Peyer's patch (tissue), 4 donors: ENCODE measurements around the gene DPP3. TPM values are rescaled to one million over a fixed set of nuclear protein-coding genes. Genes with fewer than 3 reads are reported as not detected.
"Not testable (repeated sequence)": the region's sequence is repeated elsewhere in the genome, so short reads cannot be mapped to it uniquely, and the experiment has no call there.

Source experiments
- DNase-seq, 3 donors: peaks; one replicate each; pipeline ENCODE4 v3.0.0-alpha.2; 2017 to 2019
- H3K27ac ChIP-seq, 4 donors: fragments of 200-600 bp; sonication (generic); one replicate each; pipeline ENCODE4 v1.5.1; 2016 to 2019
- H3K27me3 ChIP-seq, 2 donors: fragments of 200-600 bp; sonication (generic); one replicate each; pipeline ENCODE4 v1.5.1; 2019
- H3K36me3 ChIP-seq, 3 donors: fragments of 200-600 bp; sonication (generic); one replicate each; pipeline ENCODE4 v1.5.1; 2016 to 2019
- H3K4me1 ChIP-seq, 4 donors: fragments of 200-600 bp; sonication (generic); one replicate each; pipeline ENCODE4 v1.5.1; 2016 to 2019
- H3K4me3 ChIP-seq, 4 donors: fragments of 200-600 bp; sonication (generic); 1 replicate in 3 of 4; 2 replicates in 1 of 4; pipeline ENCODE4 v1.5.1; 2016 to 2019; ENCODE audit warnings: mild to moderate bottlenecking in 1 of 4
- H3K9me3 ChIP-seq, 4 donors: fragments of 200-600 bp; sonication (generic); one replicate each; pipeline ENCODE4 v1.5.1; 2016 to 2019; ENCODE audit warnings: mild to moderate bottlenecking in 1 of 4
- CTCF ChIP-seq, 6 experiments: fragments of 450-650 bp in 4 of 6; fragments of 200-600 bp in 2 of 6; sonication (generic) in 1 of 6; IDR thresholded peaks; one replicate each; pipeline ENCODE4 v1.5.1; 2017 to 2019; ENCODE audit warnings: antibody characterized with exemption in 6 of 6, mild to moderate bottlenecking in 3 of 6, moderate library complexity in 1 of 6
- POLR2A ChIP-seq, 2 donors: fragments of 450-650 bp; IDR thresholded peaks; one replicate each; pipeline ENCODE4 v1.5.1; 2017; ENCODE audit warnings: antibody characterized with exemption in 2 of 2, mild to moderate bottlenecking in 2 of 2, moderate library complexity in 2 of 2
- total RNA-seq, 4 donors: library from RNA; depleted of rRNA; stranded (reverse); fragments of >200 nt; gene quantifications; one replicate each; pipeline ENCODE4 v1.1.0, GENCODE V29; 2016

The DPP3 gene
- total RNA-seq, 4 donors from 2014 or later, result 58.3 to 66.8 (median 63.2) TPM

- Histone ChIP-seq H3K27ac (no peak overlapping the region), H3K4me1 (peaks cover 0 to 4% (median 0%) of the 10 kb centered on the region in 4 donors), H3K4me3 (no peak overlapping the region), H3K36me3 (no peaks in the 10 kb centered on the region), H3K27me3 (no peaks in the 10 kb centered on the region), H3K9me3 (no peaks in the 10 kb centered on the region)
- no peak for DNase-seq
- no peak for TF ChIP-seq CTCF (IDR thresholded peaks at IDR 0.05)
- TF ChIP-seq POLR2A (IDR thresholded peaks at IDR 0.05), result no peak
Measured at GRCh38 chr11:66459138-66459778, 21.0 kb upstream of the DPP3 start.

GRCh38 chr11:66462010-66462409 lies 18.2 kb upstream of the DPP3 start:
- no peaks in the 10 kb centered on the region for H3K27me3 ChIP-seq
- DNase-seq, result no peak
- H3K4me3 ChIP-seq, result no peak overlapping the region
- H3K27ac ChIP-seq, result no peak overlapping the region
- TF ChIP-seq POLR2A (IDR thresholded peaks at IDR 0.05) (no peak), CTCF (IDR thresholded peaks at IDR 0.05) (no peak)
- H3K36me3 ChIP-seq, result no peaks in the 10 kb centered on the region
- H3K9me3 ChIP-seq, result no peaks in the 10 kb centered on the region
- peaks cover 0 to 7% (median 3%) of the 10 kb centered on the region in 4 donors for H3K4me1 ChIP-seq

- Histone ChIP-seq H3K27ac (no peak overlapping the region), H3K4me1 (peaks cover 3 to 13% (median 7%) of the 10 kb centered on the region in 4 donors), H3K4me3 (no peak overlapping the region), H3K27me3 (no peaks in the 10 kb centered on the region), H3K36me3 (no peaks in the 10 kb centered on the region), H3K9me3 (no peaks in the 10 kb centered on the region)
- TF ChIP-seq POLR2A (IDR thresholded peaks at IDR 0.05) (no peak), CTCF (IDR thresholded peaks at IDR 0.05) (no peak)
- no peak for DNase-seq
Measured at GRCh38 chr11:66462911-66463310, 17.3 kb upstream of the DPP3 start.

- H3K9me3 ChIP-seq, DNase-seq, H3K27ac ChIP-seq, H3K4me3 ChIP-seq, H3K27me3 ChIP-seq, H3K36me3 ChIP-seq: not testable (repeated sequence)
- H3K4me1 ChIP-seq, result peaks cover 3 to 17% (median 6%) of the 10 kb centered on the region in 4 donors
Measured at GRCh38 chr11:66464116-66464515, 16.1 kb upstream of the DPP3 start.

GRCh38 chr11:66464916-66465315 lies 15.3 kb upstream of the DPP3 start:
- H3K4me1 ChIP-seq, result peaks cover 3 to 17% (median 6%) of the 10 kb centered on the region in 4 donors
- TF ChIP-seq CTCF (IDR thresholded peaks at IDR 0.05) (no peak), POLR2A (IDR thresholded peaks at IDR 0.05) (no peak)
- peak overlapping the region in 1 of 4 donors; percentile 89 for H3K27ac ChIP-seq
- no peaks in the 10 kb centered on the region for H3K9me3 ChIP-seq
- no peaks in the 10 kb centered on the region for H3K27me3 ChIP-seq
- DNase-seq, result no peak
- peak overlapping the region in 1 of 4 donors; percentile 85 for H3K4me3 ChIP-seq
- H3K36me3 ChIP-seq, result no peaks in the 10 kb centered on the region

- H3K36me3 ChIP-seq, result no peaks in the 10 kb centered on the region
- peak in 1 of 3 donors; percentile 46 for DNase-seq
- TF ChIP-seq POLR2A (IDR thresholded peaks at IDR 0.05), result no peak
- TF ChIP-seq CTCF (IDR thresholded peaks at IDR 0.05), result no peak
- no peaks in the 10 kb centered on the region for H3K9me3 ChIP-seq
- peak overlapping the region; percentile 44 to 97 (median 80) for H3K4me3 ChIP-seq
- H3K27ac ChIP-seq, result peak overlapping the region; percentile 63 to 89 (median 81)
- H3K27me3 ChIP-seq, result no peaks in the 10 kb centered on the region
- H3K4me1 ChIP-seq, result peaks cover 3 to 17% (median 6%) of the 10 kb centered on the region in 4 donors
Measured at GRCh38 chr11:66465373-66466224, 14.6 kb upstream of the DPP3 start.
